SU-DHL-6 (cell line): ENCODE measurements around the gene TIMM22.

ENCODE experiments used
- EZH2phosphoT487 ChIP-seq: fragments of 200-600 bp; sonication (generic), shearing (Covaris generic); conservative IDR thresholded peaks from 2 replicates; pipeline ENCODE4 v1.6.1; 2018; ENCODE audit warnings: mild to moderate bottlenecking, antibody characterized with exemption, low read length, moderate library complexity, mixed read lengths
- TF ChIP-seq, protein P1 (sequence below): fragments of 200-600 bp; sonication (generic); IDR thresholded peaks from one replicate; pipeline ENCODE4 v1.5.1; 2017; ENCODE audit warnings: antibody characterized with exemption, mild to moderate bottlenecking, low read length, moderate library complexity; ENCODE audit not compliant: insufficient read depth, poor library complexity, severe bottlenecking

DNA sequence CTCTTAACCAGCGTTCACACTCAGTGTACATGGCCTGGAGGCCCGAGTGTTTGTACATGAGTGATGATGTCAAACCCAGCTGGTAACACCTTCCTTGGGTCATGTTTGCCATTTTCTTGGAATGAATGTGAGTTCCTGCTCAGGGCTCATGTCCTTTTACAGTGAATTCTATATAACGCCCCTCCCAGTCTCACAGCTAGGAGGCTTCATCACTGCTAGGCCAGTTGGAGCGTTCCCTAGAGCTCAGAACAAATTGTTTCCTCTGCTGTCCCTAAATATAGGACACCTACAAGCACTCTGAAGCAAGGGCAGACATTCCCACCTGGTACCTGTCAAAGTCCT, 5.5 kb downstream of the TIMM22 start:
- TF ChIP-seq, protein P1, sequence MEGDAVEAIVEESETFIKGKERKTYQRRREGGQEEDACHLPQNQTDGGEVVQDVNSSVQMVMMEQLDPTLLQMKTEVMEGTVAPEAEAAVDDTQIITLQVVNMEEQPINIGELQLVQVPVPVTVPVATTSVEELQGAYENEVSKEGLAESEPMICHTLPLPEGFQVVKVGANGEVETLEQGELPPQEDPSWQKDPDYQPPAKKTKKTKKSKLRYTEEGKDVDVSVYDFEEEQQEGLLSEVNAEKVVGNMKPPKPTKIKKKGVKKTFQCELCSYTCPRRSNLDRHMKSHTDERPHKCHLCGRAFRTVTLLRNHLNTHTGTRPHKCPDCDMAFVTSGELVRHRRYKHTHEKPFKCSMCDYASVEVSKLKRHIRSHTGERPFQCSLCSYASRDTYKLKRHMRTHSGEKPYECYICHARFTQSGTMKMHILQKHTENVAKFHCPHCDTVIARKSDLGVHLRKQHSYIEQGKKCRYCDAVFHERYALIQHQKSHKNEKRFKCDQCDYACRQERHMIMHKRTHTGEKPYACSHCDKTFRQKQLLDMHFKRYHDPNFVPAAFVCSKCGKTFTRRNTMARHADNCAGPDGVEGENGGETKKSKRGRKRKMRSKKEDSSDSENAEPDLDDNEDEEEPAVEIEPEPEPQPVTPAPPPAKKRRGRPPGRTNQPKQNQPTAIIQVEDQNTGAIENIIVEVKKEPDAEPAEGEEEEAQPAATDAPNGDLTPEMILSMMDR, result no peak
- TF ChIP-seq EZH2phosphoT487, result no peak
